Measurements from ENCODE around the gene QKI.

GRCh38 chr6:163438298-163438939, 23.9 kb downstream of the QKI start:
- TF ChIP-seq, protein P1, sequence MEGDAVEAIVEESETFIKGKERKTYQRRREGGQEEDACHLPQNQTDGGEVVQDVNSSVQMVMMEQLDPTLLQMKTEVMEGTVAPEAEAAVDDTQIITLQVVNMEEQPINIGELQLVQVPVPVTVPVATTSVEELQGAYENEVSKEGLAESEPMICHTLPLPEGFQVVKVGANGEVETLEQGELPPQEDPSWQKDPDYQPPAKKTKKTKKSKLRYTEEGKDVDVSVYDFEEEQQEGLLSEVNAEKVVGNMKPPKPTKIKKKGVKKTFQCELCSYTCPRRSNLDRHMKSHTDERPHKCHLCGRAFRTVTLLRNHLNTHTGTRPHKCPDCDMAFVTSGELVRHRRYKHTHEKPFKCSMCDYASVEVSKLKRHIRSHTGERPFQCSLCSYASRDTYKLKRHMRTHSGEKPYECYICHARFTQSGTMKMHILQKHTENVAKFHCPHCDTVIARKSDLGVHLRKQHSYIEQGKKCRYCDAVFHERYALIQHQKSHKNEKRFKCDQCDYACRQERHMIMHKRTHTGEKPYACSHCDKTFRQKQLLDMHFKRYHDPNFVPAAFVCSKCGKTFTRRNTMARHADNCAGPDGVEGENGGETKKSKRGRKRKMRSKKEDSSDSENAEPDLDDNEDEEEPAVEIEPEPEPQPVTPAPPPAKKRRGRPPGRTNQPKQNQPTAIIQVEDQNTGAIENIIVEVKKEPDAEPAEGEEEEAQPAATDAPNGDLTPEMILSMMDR (IDR thresholded peaks at IDR 0.05), result no peak
- TF ChIP-seq POLR2AphosphoS5 (IDR thresholded peaks at IDR 0.05) (no peak), POLR2A (IDR thresholded peaks at IDR 0.05) (no peak)

Data from prostate gland (tissue), 2 donors.